ENCODE data around the gene TULP4. TPM values are rescaled to one million over a fixed set of nuclear protein-coding genes. Genes with fewer than 3 reads are reported as not detected.

TULP4 gene
- total RNA-seq, 1 donor from 2014 or later, result 252 TPM

DNA sequence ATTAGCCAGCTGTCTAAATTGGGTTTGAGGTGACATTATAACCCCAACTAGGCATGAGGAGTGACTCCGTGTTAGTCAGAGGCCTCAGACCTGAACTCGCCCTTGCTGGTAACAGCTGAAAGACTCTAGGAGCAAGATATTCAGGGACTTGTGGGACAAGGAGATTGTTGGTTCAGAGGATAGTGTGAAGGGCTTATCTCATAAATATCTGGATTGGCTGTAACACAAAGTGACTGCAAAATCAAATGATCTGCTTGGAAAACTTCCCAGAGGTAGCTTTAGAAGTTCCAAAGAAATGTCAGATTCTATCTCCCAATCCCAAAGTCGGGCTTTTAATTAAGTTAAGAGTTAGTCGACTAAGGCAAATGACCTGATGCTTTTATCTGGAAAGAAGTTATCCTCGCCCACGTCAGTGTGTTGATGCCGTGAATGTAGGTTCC, 72.4 kb downstream of the TULP4 start:
- no peak for DNase-seq (ENCODE audit: low spot score)
- Mint-ChIP-seq H3K27ac (no peak overlapping the region), H3K36me3 (peaks cover 4% of the 10 kb centered on the region), H3K4me1 (no peaks in the 10 kb centered on the region), H3K27me3 (ENCODE audit: insufficient read depth, low read depth) (peaks cover 2% of the 10 kb centered on the region), H3K4me3 (no peak overlapping the region), H3K9me3 (no peaks in the 10 kb centered on the region)
- Histone ChIP-seq H3K4me3 (no peak overlapping the region), H3K4me2 (no peak overlapping the region), H3K9ac (no peak overlapping the region), H4K20me1 (ENCODE audit: low read depth) (no peaks in the 10 kb centered on the region), H2AFZ (replicated peaks) (no peak overlapping the region), H3F3A (ENCODE audit: low read depth) (no peaks in the 10 kb centered on the region), H3K9me3 (ENCODE audit: low read depth) (peaks cover 5% of the 10 kb centered on the region), H3K79me2 (ENCODE audit: low read depth) (peaks cover 9% of the 10 kb centered on the region), H3K36me3 (no peaks in the 10 kb centered on the region), H3K27me3 (no peaks in the 10 kb centered on the region), H3K27ac (no peak overlapping the region), H3K4me1 (no peaks in the 10 kb centered on the region)
- TF ChIP-seq EZH2phosphoT487 (IDR thresholded peaks at IDR 0.05) (no peak), EZH2 (IDR thresholded peaks at IDR 0.05) (no peak)
- TF ChIP-seq, protein P1, sequence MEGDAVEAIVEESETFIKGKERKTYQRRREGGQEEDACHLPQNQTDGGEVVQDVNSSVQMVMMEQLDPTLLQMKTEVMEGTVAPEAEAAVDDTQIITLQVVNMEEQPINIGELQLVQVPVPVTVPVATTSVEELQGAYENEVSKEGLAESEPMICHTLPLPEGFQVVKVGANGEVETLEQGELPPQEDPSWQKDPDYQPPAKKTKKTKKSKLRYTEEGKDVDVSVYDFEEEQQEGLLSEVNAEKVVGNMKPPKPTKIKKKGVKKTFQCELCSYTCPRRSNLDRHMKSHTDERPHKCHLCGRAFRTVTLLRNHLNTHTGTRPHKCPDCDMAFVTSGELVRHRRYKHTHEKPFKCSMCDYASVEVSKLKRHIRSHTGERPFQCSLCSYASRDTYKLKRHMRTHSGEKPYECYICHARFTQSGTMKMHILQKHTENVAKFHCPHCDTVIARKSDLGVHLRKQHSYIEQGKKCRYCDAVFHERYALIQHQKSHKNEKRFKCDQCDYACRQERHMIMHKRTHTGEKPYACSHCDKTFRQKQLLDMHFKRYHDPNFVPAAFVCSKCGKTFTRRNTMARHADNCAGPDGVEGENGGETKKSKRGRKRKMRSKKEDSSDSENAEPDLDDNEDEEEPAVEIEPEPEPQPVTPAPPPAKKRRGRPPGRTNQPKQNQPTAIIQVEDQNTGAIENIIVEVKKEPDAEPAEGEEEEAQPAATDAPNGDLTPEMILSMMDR (IDR thresholded peaks at IDR 0.05), result no peak

DNA sequence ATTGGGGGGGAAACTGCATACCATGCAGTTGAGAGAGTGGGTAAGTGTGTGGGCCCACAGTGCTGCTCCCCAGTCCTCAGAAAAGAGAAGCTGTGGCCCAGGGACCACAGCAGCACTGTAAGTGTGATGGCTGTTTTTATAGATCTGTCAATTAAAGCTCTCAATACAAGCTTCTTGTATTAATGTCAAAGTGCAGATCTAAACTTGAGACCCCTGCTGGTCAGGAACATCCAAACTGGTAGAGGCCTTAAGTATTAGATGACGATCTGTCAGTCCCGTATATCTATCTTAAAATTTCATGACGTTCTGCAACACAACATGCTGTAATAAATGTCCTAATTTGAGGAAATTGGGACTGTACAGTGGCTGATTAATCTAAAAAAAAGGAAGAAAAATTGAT, 74.8 kb downstream of the TULP4 start:
- Mint-ChIP-seq H3K9me3 (peaks cover 14% of the 10 kb centered on the region), H3K27ac (no peak overlapping the region), H3K4me3 (no peak overlapping the region), H3K27me3 (ENCODE audit: insufficient read depth, low read depth) (no peaks in the 10 kb centered on the region), H3K36me3 (peaks cover 11% of the 10 kb centered on the region), H3K4me1 (no peaks in the 10 kb centered on the region)
- H3K9me3 ChIP-seq (ENCODE audit: low read depth), result peaks cover 5% of the 10 kb centered on the region
- no peak for DNase-seq (ENCODE audit: low spot score)
- no peaks in the 10 kb centered on the region for H4K20me1 ChIP-seq (ENCODE audit: low read depth)
- no peak overlapping the region for H3K27ac ChIP-seq
- TF ChIP-seq, protein P1 (IDR thresholded peaks at IDR 0.05), result no peak
- no peak for TF ChIP-seq EZH2phosphoT487 (IDR thresholded peaks at IDR 0.05)
- TF ChIP-seq EZH2 (IDR thresholded peaks at IDR 0.05), result no peak
- no peaks in the 10 kb centered on the region for H3K4me1 ChIP-seq
- no peak overlapping the region for H3K9ac ChIP-seq
- H3K4me2 ChIP-seq, result no peak overlapping the region
- H3K27me3 ChIP-seq, result no peaks in the 10 kb centered on the region
- H3F3A ChIP-seq (ENCODE audit: low read depth), result no peaks in the 10 kb centered on the region
- H2AFZ ChIP-seq (replicated peaks), result no peak overlapping the region
- no peak overlapping the region for H3K4me3 ChIP-seq
- no peaks in the 10 kb centered on the region for H3K36me3 ChIP-seq
- H3K79me2 ChIP-seq (ENCODE audit: low read depth), result peaks cover 16% of the 10 kb centered on the region

DNA sequence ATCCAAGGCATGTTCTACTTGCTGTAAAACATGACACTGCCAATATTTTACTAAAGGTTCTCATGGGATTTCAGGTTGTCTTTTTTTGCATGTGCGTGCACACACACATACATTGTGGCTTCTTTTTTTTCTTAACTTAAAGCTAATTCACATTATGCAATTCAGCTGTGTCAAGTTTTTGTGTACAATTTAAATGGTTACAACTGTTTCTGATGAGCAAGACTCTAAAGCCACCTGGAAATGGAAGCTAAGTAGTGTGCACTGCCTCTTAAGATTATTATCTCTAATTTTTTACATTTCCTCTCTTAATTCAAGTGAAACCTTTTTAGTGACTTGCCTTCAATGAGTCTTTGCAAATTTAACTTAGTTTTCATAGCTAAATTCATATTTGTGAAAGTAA, 75.3 kb downstream of the TULP4 start:
- peaks cover 5% of the 10 kb centered on the region for H3K9me3 ChIP-seq (ENCODE audit: low read depth)

More for the DNA sequence above, 75.3 kb downstream of the TULP4 start:
- H4K20me1 ChIP-seq (ENCODE audit: low read depth), result no peaks in the 10 kb centered on the region
- no peaks in the 10 kb centered on the region for H3K4me1 ChIP-seq
- no peak overlapping the region for H3K4me3 ChIP-seq
- Mint-ChIP-seq H3K36me3 (peaks cover 13% of the 10 kb centered on the region), H3K27me3 (ENCODE audit: insufficient read depth, low read depth) (no peaks in the 10 kb centered on the region), H3K4me3 (no peak overlapping the region), H3K9me3 (peaks cover 19% of the 10 kb centered on the region), H3K27ac (no peak overlapping the region), H3K4me1 (no peaks in the 10 kb centered on the region)
- peaks cover 16% of the 10 kb centered on the region for H3K79me2 ChIP-seq (ENCODE audit: low read depth)
- H3K27me3 ChIP-seq, result no peaks in the 10 kb centered on the region
- H3K27ac ChIP-seq, result no peak overlapping the region
- no peak overlapping the region for H3K4me2 ChIP-seq
- no peak overlapping the region for H3K9ac ChIP-seq
- no peaks in the 10 kb centered on the region for H3K36me3 ChIP-seq
- TF ChIP-seq, protein P1 (IDR thresholded peaks at IDR 0.05), result no peak
- no peak for TF ChIP-seq EZH2phosphoT487 (IDR thresholded peaks at IDR 0.05)
- no peak for TF ChIP-seq EZH2 (IDR thresholded peaks at IDR 0.05)
- no peak overlapping the region for H2AFZ ChIP-seq (replicated peaks)
- no peak for DNase-seq (ENCODE audit: low spot score)
- no peaks in the 10 kb centered on the region for H3F3A ChIP-seq (ENCODE audit: low read depth)

Data from neural progenitor cell (in vitro differentiated cells).